Liver (tissue), 9 donors: ENCODE results near the gene PYHIN1. TPM values are rescaled to one million over a fixed set of nuclear protein-coding genes. Genes with fewer than 3 reads are reported as not detected.

ENCODE experiments used
- DNase-seq: peaks from one replicate; pipeline ENCODE4 v3.0.0-alpha.2; 2017; ENCODE audit warnings: low spot score
- H3K27ac ChIP-seq, 2 donors: one replicate each; pipeline ENCODE4 v1.7.0; 2013; ENCODE audit warnings: inconsistent platforms in 2 of 2, low read length in 2 of 2, control low read depth in 1 of 2, low read depth in 1 of 2, mild to moderate bottlenecking in 1 of 2
- H3K27me3 ChIP-seq, 4 donors: one replicate each; pipeline versions ENCODE4 v1.6.1 to v1.7.0; 2013; ENCODE audit warnings: low read length in 3 of 4, inconsistent platforms in 1 of 4, mild to moderate bottlenecking in 1 of 4, moderate library complexity in 1 of 4; ENCODE audit not compliant: control insufficient read depth in 4 of 4, insufficient read depth in 4 of 4
- H3K36me3 ChIP-seq, 4 donors: one replicate each; pipeline versions ENCODE4 v1.6.1 to v1.7.0; 2013; ENCODE audit warnings: low read length in 3 of 4, mild to moderate bottlenecking in 3 of 4, low read depth in 1 of 4, moderate library complexity in 1 of 4; ENCODE audit not compliant: control insufficient read depth in 4 of 4, insufficient read depth in 3 of 4
- H3K4me1 ChIP-seq, 4 donors: one replicate each; pipeline versions ENCODE4 v1.6.1 to v1.7.0; 2013; ENCODE audit warnings: low read length in 3 of 4, mild to moderate bottlenecking in 3 of 4, moderate library complexity in 1 of 4; ENCODE audit not compliant: control insufficient read depth in 4 of 4, insufficient read depth in 4 of 4
- H3K4me3 ChIP-seq, 3 donors: one replicate each; pipeline versions ENCODE4 v1.6.1 to v1.7.0; 2013; ENCODE audit warnings: low read length in 3 of 3, control low read depth in 1 of 3, low read depth in 1 of 3, mild to moderate bottlenecking in 1 of 3
- H3K9ac ChIP-seq, 2 donors: one replicate each; pipeline ENCODE4 v1.7.0; 2013; ENCODE audit warnings: low read length in 2 of 2, mild to moderate bottlenecking in 2 of 2, moderate library complexity in 2 of 2, control low read depth in 1 of 2, low read depth in 1 of 2
- H3K9me3 ChIP-seq, 4 donors: one replicate each; pipeline versions ENCODE4 v1.6.1 to v1.7.0; 2013; ENCODE audit warnings: low read length in 3 of 4; ENCODE audit not compliant: control insufficient read depth in 4 of 4
- EGR1 ChIP-seq, 2 donors: IDR thresholded peaks; 2 replicates each; pipeline ENCODE4 v1.6.1; 2016 to 2018; ENCODE audit warnings: antibody characterized with exemption in 2 of 2, low read depth in 2 of 2
- FOXA1 ChIP-seq: IDR thresholded peaks from 2 replicates; pipeline ENCODE4 v1.6.1; 2016; ENCODE audit warnings: antibody characterized with exemption
- FOXA2 ChIP-seq: IDR thresholded peaks from 2 replicates; pipeline ENCODE4 v1.6.1; 2016; ENCODE audit warnings: antibody characterized with exemption
- GABPA ChIP-seq, 2 donors: IDR thresholded peaks in 1 of 2; conservative IDR thresholded peaks in 1 of 2; 2 replicates each; pipeline ENCODE4 v1.6.1; 2016; ENCODE audit warnings: antibody characterized with exemption in 2 of 2, mild to moderate bottlenecking in 1 of 2, moderate library complexity in 1 of 2
- NR2F2 ChIP-seq: IDR thresholded peaks from 2 replicates; pipeline ENCODE4 v1.6.1; 2016; ENCODE audit warnings: antibody characterized with exemption
- SP1 ChIP-seq: IDR thresholded peaks from 2 replicates; pipeline ENCODE4 v1.6.1; 2018; ENCODE audit warnings: antibody characterized with exemption, mild to moderate bottlenecking
- TAF1 ChIP-seq: conservative IDR thresholded peaks from 2 replicates; pipeline ENCODE4 v1.6.1; 2016; ENCODE audit warnings: antibody characterized with exemption, mild to moderate bottlenecking
- YY1 ChIP-seq: IDR thresholded peaks from 2 replicates; pipeline ENCODE4 v1.6.1; 2016; ENCODE audit warnings: antibody characterized with exemption, mild to moderate bottlenecking
- WGBS: extraction: QIAGEN DNeasy Blood & Tissue Kit; methylation state at CpG from one replicate; pipeline ENCODE4 v1.1.7; 2013; 5-methylcytosine and 5-hydroxymethylcytosine counted together
- polyA plus RNA-seq, 2 donors: library from polyadenylated mRNA; stranded (reverse) in 1 of 2; unstranded in 1 of 2; fragments of 200-250 nt in 1 of 2; fragments of >200 nt in 1 of 2; fragmentation: Nextera tagmentation in 1 of 2; extraction: Ambion mirVana in 1 of 2; gene quantifications; one replicate each; pipeline versions ENCODE4 v1.2.1 to v1.2.3, GENCODE V29; 2013 to 2015
- total RNA-seq, 2 donors: library from RNA; depleted of rRNA; stranded (reverse); fragments of >200 nt; gene quantifications; one replicate each; pipeline ENCODE4 v1.2.3, GENCODE V29; 2014
- TF ChIP-seq, protein P1 (sequence below): IDR thresholded peaks from 2 replicates; pipeline ENCODE4 v1.6.1; 2016; ENCODE audit warnings: antibody characterized with exemption, mild to moderate bottlenecking
- donor health status: healthy.
- donor health status: healthy.
- donor health status: healthy.
- donor health status: healthy.
- donor health status: healthy.

PYHIN1 gene
- total and polyA plus RNA-seq, 4 donors: 0.32 to 1.3 (median 0.74) TPM

- no peak for DNase-seq
- no peaks in the 10 kb centered on the region for H3K36me3 ChIP-seq
- no peak overlapping the region for H3K4me3 ChIP-seq
- no peaks in the 10 kb centered on the region for H3K9me3 ChIP-seq
- no peaks in the 10 kb centered on the region for H3K4me1 ChIP-seq
- H3K9ac ChIP-seq: no peak overlapping the region
- no peak overlapping the region for H3K27ac ChIP-seq
- TF ChIP-seq EGR1 (IDR thresholded peaks at IDR 0.05; ENCODE audit: low read depth in 2 of 2) (no peak), FOXA2 (no peak), TAF1 (no peak), SP1 (no peak), NR2F2 (no peak)
- WGBS: 42% methylated on average over 2 of the region's 2 CpGs
- no peaks in the 10 kb centered on the region for H3K27me3 ChIP-seq
These were observed 47.4 kb downstream of the PYHIN1 start for GRCh38 chr1:158978730-158979129.

DNA sequence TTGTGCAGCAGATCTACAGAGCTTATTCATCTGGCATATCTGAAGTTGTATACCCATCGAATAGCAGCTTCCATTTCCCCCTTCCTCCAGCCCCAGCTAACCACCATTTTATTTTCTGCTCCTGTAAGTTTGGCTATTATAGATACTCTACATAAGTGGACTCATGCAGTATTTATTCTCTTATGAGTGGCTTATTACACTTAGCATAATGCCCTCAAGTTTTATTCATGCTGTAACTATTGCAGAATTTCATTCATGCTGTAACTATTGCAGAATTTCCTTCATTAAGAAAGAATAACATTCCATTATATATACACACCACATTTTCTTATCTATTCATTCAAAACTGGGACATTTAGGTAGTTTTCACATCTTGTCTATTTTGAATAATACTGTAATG lies 47.9 kb downstream of the PYHIN1 start:
- no peak for TF ChIP-seq GABPA (IDR thresholded peaks at IDR 0.05 in 1 of 2, conservative IDR thresholded peaks at IDR 0.05 in 1 of 2)
- no peak for TF ChIP-seq FOXA1
- TF ChIP-seq, protein P1, sequence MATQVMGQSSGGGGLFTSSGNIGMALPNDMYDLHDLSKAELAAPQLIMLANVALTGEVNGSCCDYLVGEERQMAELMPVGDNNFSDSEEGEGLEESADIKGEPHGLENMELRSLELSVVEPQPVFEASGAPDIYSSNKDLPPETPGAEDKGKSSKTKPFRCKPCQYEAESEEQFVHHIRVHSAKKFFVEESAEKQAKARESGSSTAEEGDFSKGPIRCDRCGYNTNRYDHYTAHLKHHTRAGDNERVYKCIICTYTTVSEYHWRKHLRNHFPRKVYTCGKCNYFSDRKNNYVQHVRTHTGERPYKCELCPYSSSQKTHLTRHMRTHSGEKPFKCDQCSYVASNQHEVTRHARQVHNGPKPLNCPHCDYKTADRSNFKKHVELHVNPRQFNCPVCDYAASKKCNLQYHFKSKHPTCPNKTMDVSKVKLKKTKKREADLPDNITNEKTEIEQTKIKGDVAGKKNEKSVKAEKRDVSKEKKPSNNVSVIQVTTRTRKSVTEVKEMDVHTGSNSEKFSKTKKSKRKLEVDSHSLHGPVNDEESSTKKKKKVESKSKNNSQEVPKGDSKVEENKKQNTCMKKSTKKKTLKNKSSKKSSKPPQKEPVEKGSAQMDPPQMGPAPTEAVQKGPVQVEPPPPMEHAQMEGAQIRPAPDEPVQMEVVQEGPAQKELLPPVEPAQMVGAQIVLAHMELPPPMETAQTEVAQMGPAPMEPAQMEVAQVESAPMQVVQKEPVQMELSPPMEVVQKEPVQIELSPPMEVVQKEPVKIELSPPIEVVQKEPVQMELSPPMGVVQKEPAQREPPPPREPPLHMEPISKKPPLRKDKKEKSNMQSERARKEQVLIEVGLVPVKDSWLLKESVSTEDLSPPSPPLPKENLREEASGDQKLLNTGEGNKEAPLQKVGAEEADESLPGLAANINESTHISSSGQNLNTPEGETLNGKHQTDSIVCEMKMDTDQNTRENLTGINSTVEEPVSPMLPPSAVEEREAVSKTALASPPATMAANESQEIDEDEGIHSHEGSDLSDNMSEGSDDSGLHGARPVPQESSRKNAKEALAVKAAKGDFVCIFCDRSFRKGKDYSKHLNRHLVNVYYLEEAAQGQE: no peak
- H3K4me1 ChIP-seq: no peaks in the 10 kb centered on the region
- no peak overlapping the region for H3K4me3 ChIP-seq
- H3K27ac ChIP-seq: no peak overlapping the region
- DNase-seq: no peak
- no peaks in the 10 kb centered on the region for H3K36me3 ChIP-seq
- H3K9me3 ChIP-seq: no peaks in the 10 kb centered on the region
- no peaks in the 10 kb centered on the region for H3K27me3 ChIP-seq
- 52% methylated on average over 1 of the region's 1 CpG for WGBS
- no peak overlapping the region for H3K9ac ChIP-seq

DNA sequence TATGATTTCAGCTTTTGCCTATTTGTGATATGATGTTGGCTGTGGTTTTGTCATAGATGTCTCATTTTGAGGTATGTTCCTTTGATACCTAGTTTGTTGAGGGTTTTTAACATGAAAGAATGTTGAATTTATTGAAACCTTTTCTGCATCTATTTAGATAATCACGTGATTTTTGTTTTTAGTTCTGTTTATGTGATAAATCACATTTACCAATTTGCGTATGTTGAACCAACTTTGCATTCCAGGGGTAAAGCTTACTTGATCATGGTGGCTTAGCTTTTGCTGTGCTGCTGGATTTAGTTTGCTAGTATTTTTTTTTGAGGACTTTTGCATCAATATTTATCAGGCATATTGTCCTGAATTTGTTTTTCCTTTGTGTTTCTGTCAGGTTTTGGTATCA lies 51.9 kb downstream of the PYHIN1 start:
- TF ChIP-seq YY1: no peak
- TF ChIP-seq, protein P1: no peak
- no peak for TF ChIP-seq FOXA2
- 68% methylated on average over 2 of the region's 2 CpGs for WGBS
- H3K27me3 ChIP-seq: no peaks in the 10 kb centered on the region

More for the DNA sequence above, 51.9 kb downstream of the PYHIN1 start:
- Histone ChIP-seq H3K4me3 (no peak overlapping the region), H3K9ac (no peak overlapping the region), H3K4me1 (no peaks in the 10 kb centered on the region), H3K36me3 (no peaks in the 10 kb centered on the region), H3K27ac (no peak overlapping the region), H3K9me3 (peaks cover 0 to 2% (median 0%) of the 10 kb centered on the region in 4 donors)
- no peak for DNase-seq
